NCI-H1694 treated with DMSO at 0.1 percent for 48 hours (cell line): ENCODE measurements around the gene PDE6A.
"Not testable (repeated sequence)": the region's sequence is repeated elsewhere in the genome, so short reads cannot be mapped to it uniquely, and the experiment has no call there.

ENCODE experiments used
- DNase-seq: peaks from one replicate; lab custom pipeline; 2025; lab: John Stamatoyannopoulos, UW

Gene PDE6A

GRCh38 chr5:149953436-149954121 lies 9.0 kb upstream of the PDE6A start:
- no peak for DNase-seq

DNA sequence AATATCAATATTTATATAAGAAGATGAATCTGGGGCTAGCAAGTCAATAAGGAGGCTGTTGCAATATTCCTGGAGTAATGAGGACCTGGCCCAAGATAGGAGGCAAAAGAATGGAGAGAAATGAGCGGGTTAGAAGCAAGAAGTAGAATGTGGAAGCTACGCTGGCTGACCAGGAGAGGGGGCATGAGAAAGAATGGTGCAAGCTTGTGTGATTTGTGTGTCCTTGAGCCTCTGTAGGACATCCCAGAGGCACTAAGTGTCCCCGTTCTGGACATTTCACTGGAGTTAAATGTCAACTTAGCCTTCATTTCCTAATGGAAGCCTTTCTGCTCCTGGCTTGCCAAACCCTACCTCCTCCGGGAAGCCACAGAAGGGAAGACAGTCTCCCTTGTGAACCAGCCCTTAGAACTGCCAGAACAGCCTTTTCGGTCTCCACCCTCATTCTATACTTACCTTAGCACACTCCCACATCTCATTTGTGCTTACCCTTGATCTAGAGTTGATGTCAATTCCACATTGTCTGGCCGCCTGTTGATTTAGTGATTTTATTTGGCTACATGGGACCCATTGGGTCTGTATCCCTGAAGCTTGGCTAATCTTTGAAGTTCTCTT lies 6.7 kb upstream of the PDE6A start:
- DNase-seq = no peak

GRCh38 chr5:149948993-149949392 lies 4.4 kb upstream of the PDE6A start:
- DNase-seq = no peak

DNA sequence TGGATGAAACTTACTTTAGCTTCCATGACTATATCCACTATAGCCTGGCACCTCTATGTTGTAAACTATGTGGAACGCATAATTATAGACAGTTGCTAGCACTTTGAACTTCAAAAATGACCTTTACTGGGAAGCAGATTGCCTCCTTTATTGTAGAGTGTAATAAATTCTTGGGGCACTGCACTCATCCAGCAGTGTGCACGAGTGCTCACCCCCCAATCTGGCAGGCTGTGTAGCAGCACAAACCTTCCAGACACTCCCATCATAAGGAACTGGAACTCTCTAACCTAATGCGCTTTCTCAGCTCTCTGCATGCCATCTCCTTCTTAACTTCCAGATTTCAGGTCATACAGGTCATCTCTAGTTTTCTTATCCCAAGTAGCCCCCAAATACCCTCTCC lies 1.5 kb upstream of the PDE6A start:
- no peak for DNase-seq

GRCh38 chr5:149943177-149943949 lies 1.2 kb downstream of the PDE6A start:
- not testable (repeated sequence) for DNase-seq

- DNase-seq = not testable (repeated sequence)
These were observed 1.8 kb downstream of the PDE6A start for GRCh38 chr5:149942741-149943169.

DNA sequence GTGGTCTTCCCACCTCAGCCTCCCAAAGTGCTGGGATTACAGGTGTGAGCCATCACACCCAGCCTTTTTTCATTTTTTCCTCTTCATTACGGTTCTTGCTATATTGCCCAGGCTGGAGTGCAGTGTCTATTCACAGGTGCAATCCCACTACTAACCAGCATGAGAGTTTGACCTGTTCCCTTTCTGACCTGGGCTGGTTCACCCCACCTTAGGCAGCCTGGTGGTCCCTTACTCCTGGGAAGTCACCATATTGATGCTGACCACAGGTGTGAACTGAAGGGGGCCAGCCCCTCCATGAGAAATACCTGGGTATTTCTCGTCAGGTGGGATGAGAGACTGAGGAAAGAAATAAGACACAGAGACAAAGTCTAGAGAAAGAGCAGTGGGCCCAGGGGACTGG lies 2.4 kb downstream of the PDE6A start:
- DNase-seq = no peak

- no peak for DNase-seq
These were observed 2.8 kb downstream of the PDE6A start for GRCh38 chr5:149941795-149942194.

GRCh38 chr5:149940941-149941644 lies 3.5 kb downstream of the PDE6A start:
- no peak for DNase-seq

DNA sequence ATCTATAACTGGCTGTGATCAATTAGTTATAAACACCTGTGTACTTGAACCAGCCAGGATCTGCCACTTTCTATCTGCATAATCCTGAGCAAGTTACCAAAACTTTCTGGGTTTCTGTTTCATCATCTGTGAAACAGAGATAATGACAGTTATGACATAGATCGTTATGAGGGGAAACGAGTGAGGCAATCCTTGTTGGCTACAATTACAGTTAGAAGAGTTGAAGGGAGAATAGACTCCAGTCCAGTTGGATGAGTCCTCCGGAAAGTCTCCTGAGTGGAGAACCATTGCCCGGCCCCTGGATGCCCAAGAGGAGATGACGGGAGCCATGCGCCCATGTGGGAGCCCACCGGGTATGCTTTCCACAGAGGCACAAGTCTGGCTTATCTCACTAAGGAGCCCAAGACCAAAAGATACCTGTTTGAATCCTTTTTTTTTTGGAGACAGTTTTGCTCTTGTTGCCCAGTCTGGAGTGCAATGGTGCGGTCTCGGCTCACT lies 4.5 kb downstream of the PDE6A start:
- no peak for DNase-seq

- no peak for DNase-seq
These were observed 5.0 kb downstream of the PDE6A start for GRCh38 chr5:149939546-149939945.

- DNase-seq = no peak
These were observed 5.7 kb downstream of the PDE6A start for GRCh38 chr5:149938791-149939358.

DNA sequence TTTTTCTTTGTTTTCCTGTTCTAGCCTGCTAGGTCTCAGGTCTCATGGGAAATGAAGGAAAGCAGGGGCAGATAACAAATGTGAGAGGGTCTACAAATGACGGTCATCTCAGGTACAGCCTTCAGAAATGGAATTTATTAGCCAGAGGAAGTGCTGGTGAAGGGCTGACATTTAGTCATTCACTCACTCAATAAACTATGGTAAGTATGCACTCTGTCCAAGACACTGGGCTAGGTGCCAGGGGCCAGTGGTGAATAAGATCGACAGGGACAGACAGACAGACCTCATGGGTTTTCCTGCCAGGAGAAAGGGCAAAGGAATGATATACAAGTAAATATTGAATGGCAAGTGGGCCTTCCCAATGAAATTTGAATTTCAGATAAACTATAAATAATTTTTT lies 6.3 kb downstream of the PDE6A start:
- DNase-seq = no peak

GRCh38 chr5:149937610-149938009 lies 7.0 kb downstream of the PDE6A start:
- peak; percentile 59 for DNase-seq

DNA sequence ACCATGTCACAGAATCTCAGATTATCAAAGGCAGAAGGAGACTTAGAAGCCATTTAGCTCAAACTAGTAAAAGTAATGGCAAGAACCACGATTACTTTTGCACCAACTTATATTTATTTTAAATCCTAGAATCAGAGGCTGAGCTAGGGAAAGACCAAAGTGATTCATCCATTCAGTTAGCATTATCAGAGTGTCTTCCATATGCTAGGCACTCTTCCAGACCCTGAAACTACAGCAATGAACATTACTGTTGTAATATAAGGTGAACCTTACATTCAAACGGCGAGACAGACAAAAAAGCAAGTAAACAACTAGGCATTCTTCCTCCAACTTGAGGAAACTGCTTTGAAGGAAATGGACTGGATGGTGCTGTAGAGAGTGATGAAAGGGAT lies 7.9 kb downstream of the PDE6A start:
- DNase-seq = no peak

GRCh38 chr5:149936044-149936699 lies 8.4 kb downstream of the PDE6A start:
- DNase-seq = no peak

DNA sequence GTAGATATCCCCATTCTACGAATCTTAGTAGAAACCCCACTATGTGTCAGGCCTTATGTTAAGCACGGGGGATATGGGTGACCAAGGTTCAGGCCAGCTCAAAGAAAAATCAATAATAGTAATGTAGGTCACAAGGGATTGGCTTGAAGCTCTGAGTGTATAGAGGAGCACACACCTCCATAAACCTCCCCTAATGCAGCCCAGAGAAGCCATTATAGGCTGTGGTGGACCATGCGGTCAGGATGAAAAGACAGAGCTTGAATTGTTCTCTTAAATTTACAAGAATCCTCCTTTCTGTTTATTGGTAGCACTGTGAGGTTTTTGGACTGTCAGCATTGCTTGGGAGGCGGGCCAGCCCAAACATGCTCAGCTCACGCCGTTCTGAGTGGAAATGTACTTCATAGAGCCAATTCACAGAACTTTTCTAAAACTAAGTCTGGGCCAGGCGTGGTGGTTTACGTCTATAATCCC lies 9.1 kb downstream of the PDE6A start:
- no peak for DNase-seq

DNA sequence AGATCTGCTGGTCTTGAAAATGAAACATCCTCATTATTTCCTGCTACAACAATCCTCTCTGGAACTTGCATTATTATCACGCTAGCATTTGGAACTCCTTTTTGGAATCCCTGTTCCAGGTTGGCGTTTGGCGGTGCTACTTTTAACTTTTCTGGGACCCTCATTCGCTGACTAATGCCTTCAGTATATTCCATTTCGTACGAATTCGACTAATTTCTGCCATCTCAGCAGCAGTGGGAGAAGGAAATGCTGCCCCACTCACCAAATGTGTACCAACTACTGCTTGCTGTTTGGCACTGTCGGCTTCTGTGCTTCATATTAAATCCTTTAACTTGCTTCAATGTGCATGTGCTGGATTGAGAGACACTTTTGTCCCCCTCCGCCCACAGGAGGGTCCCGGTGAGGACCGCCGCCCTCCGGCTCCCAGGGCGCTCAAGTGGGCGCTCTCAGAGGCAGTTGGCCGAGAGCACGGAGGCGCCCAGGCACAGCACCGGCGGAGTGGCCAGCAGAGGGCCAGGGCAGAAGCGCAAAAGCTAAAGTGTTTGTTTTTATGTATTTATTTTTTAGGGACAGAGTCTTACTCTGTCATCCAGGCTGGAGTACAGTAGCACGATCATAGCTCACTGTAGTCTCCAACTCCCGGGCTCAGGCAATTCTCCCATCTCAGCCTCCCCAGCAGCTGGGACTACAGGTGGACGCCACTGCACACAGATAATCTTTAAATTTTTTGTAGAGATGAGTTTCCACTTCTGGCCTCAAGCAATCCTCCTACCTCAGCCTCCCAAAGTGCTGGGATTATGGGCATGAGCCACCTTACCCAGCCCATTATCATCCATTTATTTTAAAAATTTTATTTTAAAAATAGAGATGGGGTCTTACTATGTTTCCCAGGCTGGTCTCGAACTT lies 11.9 kb downstream of the PDE6A start:
- no peak for DNase-seq

DNA sequence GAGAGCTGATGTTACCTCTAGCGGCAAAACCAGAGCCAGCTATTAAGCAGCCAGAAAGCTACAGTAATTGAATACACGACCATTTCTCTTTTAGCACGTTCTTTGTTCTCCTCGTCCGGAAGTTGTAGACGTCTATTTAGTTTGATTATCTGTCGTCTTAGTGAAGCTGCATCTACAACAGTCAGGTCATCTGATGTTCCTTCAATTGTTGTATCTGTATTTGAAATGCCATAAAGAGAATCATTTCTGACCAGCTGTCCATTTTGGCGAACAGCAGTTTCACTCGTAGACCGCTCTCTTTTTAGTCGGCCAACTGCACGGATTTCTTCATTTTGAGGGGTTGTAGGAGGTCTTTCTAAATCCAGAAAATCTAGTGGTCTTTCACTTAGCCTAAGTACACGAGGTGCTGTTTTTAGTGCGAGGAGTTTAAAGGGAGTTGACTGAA lies 12.6 kb downstream of the PDE6A start:
- no peak for DNase-seq
